GM12872 (cell line): ENCODE data around the gene TMC1.

ENCODE experiments used
- TF ChIP-seq, protein P1 (sequence below): IDR thresholded peaks from 3 replicates; pipeline ENCODE4 v1.5.1; 2011; ENCODE audit warnings: low read depth, mild to moderate bottlenecking, low read length, moderate library complexity; ENCODE audit not compliant: insufficient read depth

The TMC1 gene

DNA sequence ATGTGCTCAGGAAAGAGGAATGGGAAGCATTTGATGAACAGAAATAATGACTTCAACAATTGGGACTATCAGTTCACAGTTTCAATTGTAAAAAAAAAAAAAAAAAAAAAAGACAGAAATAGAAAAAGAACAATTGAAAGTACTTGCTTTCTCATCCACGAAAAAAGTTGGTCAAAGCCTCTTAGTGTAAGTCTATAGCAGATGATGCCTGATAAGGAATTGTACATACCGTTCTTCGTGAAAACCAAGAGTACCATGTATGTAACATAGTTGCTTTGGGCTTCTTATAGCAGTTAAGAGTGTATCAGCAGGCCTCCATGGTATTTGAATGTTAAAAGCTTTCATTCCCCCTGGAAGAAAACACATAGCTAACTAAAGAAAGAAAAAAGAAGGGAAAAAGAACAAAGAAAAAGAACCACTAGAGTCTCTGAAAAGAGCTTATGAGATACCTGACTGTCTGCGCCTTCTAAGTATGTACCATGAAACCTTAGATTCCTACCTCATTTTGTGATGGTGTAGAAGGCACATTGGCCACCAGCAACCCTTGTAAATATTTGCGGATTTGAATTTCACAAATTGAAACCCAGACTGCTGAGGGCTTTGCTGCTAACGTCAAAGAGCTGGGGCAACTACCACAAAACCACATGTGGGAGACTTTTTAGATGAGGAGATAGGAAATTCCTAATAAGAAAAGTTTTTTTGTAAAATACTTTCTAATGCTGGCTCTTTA lies 75.2 kb downstream of the TMC1 start:
- TF ChIP-seq, protein P1, sequence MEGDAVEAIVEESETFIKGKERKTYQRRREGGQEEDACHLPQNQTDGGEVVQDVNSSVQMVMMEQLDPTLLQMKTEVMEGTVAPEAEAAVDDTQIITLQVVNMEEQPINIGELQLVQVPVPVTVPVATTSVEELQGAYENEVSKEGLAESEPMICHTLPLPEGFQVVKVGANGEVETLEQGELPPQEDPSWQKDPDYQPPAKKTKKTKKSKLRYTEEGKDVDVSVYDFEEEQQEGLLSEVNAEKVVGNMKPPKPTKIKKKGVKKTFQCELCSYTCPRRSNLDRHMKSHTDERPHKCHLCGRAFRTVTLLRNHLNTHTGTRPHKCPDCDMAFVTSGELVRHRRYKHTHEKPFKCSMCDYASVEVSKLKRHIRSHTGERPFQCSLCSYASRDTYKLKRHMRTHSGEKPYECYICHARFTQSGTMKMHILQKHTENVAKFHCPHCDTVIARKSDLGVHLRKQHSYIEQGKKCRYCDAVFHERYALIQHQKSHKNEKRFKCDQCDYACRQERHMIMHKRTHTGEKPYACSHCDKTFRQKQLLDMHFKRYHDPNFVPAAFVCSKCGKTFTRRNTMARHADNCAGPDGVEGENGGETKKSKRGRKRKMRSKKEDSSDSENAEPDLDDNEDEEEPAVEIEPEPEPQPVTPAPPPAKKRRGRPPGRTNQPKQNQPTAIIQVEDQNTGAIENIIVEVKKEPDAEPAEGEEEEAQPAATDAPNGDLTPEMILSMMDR, result no peak

DNA sequence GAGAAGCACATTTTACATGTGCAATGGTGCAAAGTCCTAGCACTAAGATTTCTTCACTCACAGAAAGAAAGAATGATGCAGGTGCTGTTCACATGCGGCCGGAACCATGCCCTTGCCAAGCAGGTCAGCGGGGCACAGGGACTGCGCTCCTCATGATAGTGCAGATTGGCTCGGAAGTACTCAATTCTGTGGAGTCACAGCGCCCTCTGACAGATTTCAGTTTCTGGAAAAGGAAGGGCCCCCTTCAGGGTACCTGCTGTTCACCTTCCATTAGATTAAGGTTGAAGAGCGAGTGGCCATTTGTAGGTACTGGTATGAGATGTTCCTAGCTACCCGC lies 75.7 kb downstream of the TMC1 start:
- TF ChIP-seq, protein P1, result no peak

DNA sequence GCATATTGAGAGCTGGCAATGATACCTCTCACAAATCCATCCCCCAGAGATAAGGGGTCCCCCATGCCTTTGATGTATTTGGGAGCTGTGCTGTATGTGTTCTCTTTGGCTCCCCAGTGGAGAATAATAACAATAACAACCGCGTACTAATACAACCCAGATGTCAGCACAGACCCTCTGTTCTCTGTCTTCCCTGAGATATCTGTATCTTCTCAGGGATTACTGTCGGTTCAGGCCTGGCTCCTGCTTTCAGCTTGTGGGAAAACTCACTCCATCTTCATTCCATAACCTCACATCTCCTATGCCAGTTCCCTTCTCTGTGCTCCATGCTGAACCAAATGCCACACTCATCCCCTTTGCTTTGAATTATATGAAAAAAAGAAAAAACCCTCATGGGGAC lies 76.2 kb downstream of the TMC1 start:
- TF ChIP-seq, protein P1, result no peak

DNA sequence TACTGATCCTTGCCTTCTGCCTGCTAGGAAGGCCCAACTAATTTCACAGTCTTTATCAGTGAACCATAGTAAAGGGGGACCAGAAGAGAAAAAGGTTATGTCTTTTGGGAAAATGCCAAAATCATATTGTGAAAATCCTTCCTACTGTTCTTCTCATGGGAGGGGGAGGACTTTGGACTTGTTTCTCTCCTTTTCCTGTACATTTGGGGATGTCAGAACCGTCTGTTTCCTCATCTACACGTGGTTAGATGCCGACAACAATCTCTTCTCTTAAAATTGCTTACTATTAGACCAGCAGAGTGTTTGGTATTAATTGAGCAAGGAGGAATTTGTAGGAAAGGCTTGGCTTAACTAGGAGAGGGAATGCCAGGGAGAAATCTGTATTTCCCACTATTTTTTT lies 77.2 kb downstream of the TMC1 start:
- TF ChIP-seq, protein P1, result no peak

DNA sequence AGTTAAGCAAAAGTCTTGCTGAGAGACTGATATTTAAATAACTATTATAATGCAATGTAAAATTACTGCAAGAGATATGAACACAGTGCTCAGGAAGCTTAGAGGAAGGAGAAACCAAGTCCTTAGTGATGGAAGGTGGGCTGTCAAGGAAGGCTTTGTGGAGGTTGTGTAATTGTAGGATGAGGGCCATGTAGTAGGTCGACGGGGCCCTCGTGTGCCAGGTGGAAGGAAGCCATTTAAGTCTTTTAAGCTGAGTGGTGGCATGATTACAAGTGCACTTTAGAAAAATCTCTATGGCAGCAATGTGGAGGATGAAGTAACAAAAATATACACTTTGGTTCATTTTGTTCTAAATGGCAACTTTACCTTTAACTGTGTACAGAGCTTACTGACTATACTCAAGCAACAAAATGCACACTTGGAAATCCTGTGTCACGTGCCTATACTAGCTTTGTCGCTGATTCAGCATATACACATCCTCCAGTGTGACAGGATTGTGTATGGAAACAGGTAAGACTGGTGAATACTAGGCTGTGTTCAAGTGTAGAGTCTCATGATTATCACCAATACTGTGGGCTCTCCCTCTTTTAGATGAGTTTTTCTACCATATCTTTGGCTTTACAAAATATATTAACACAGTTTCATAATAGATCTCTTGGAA lies 78.6 kb downstream of the TMC1 start:
- TF ChIP-seq, protein P1, result no peak

DNA sequence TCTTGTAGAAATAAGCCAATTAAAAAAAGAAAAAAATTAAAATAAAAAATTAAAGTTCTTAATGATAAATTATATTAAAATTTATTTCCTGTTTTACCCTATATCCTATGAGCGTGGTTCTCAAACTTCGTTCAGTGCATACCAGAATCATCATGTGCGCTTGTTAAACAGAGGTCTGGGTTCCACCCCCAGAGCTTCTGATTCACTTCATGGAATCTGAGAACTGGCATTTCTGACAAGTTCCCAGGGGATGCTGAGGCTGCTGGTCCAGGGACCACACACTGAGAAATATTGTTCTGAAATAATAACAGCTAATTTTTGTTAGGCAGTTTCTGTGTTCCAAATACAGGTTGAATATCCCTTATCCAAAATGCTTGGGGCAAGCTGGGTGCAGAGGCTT lies 79.3 kb downstream of the TMC1 start:
- TF ChIP-seq, protein P1, result no peak

DNA sequence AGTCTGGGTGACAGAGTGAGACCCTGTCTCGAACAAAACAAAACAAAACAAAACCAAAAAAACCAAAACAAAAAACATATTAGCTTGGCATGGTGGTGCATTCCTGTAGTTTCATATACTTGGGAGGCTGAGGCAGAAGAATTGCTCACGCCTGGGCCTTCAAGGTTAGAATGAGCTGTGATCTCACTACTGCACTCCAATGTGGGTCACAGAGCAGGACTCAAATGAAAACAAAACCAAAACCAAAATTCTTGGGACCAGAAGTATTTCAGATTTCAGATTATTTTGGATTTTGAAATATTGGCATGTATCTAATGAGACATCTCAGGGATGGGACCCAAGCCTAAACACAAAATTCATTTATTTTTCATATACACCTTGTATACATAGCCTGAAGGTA lies 80.2 kb downstream of the TMC1 start:
- TF ChIP-seq, protein P1, result no peak
